Activated CD4-positive, alpha-beta memory T cell treated with anti-CD3 and anti-CD28 coated beads for 36 hours (primary cell): ENCODE measurements around the gene SRRM3. TPM values are rescaled to one million over a fixed set of nuclear protein-coding genes. Genes with fewer than 3 reads are reported as not detected.
"Not testable (repeated sequence)": the region's sequence is repeated elsewhere in the genome, so short reads cannot be mapped to it uniquely, and the experiment has no call there.

Source experiments
- CTCF ChIA-PET: fragments of 350-600 bp; sonication (Branson Sonifier 250); formaldehyde crosslinking; loops from one replicate; lab custom pipeline; 2021; ENCODE audit warnings: antibody characterized with exemption, inconsistent platforms; lab: Charles Lee
- POLR2A ChIA-PET: fragments of 350-600 bp; sonication (Branson Sonifier 250); formaldehyde crosslinking; loops from one replicate; lab custom pipeline; 2021; ENCODE audit warnings: antibody characterized with exemption; lab: Charles Lee
- DNase-seq: peaks from one replicate; pipeline ENCODE4 v3.0.0-alpha.2; 2020
- H3K27ac Mint-ChIP-seq: one replicate; pipeline ENCODE4 v1.8.0; 2021; ENCODE audit warnings: mixed read lengths
- H3K27me3 Mint-ChIP-seq: one replicate; pipeline ENCODE4 v1.8.0; 2021; ENCODE audit warnings: mixed read lengths
- H3K36me3 Mint-ChIP-seq: one replicate; pipeline ENCODE4 v1.8.0; 2021; ENCODE audit warnings: mixed read lengths
- H3K4me1 Mint-ChIP-seq: one replicate; pipeline ENCODE4 v1.8.0; 2021; ENCODE audit warnings: low read depth, mixed read lengths
- H3K4me3 Mint-ChIP-seq: one replicate; pipeline ENCODE4 v1.8.0; 2021; ENCODE audit warnings: mild to moderate bottlenecking, mixed read lengths
- H3K9me3 Mint-ChIP-seq: one replicate; pipeline ENCODE4 v1.8.0; 2021; ENCODE audit warnings: mixed read lengths
- intact Hi-C: fragments of 100-400 bp; cut with micrococcal nuclease; formaldehyde crosslinking; loops from one replicate; pipeline ENCODE4 v1.15.1; 2023
- total RNA-seq, 2 experiments: library from RNA; stranded (reverse); gene quantifications; one replicate each; pipeline ENCODE4 v1.2.3, GENCODE V29; 2021

The SRRM3 gene
- total RNA-seq, 2 experiments from 2014 or later = not detected

GRCh38 chr7:76220185-76221057, 18.7 kb downstream of the SRRM3 start:
- CTCF ChIA-PET = no interaction called here
- H3K27ac Mint-ChIP-seq = no peak overlapping the region
- H3K9me3 Mint-ChIP-seq = no peaks in the 10 kb centered on the region
- POLR2A ChIA-PET = no interaction called here
- no peaks in the 10 kb centered on the region for H3K36me3 Mint-ChIP-seq
- H3K4me1 Mint-ChIP-seq = no peaks in the 10 kb centered on the region
- peaks cover 45% of the 10 kb centered on the region for H3K27me3 Mint-ChIP-seq
- H3K4me3 Mint-ChIP-seq = no peak overlapping the region
- intact Hi-C loops = no loop called here
- no peak for DNase-seq

- Mint-ChIP-seq H3K36me3 (no peaks in the 10 kb centered on the region), H3K27me3 (peaks cover 46% of the 10 kb centered on the region), H3K9me3 (no peaks in the 10 kb centered on the region), H3K4me3 (no peak overlapping the region), H3K27ac (no peak overlapping the region), H3K4me1 (no peaks in the 10 kb centered on the region)
- intact Hi-C loops = no loop called here
- POLR2A ChIA-PET = no interaction called here
- no peak for DNase-seq
- CTCF ChIA-PET = interaction anchor here (0.6 kb wide), 1 partner anchor 92 kb away, joined by 4 read pairs; no protein-coding TSS in a partner anchor
These were observed 20.6 kb downstream of the SRRM3 start for GRCh38 chr7:76222333-76222732.

GRCh38 chr7:76222839-76223238, 21.1 kb downstream of the SRRM3 start:
- Mint-ChIP-seq H3K27me3 (peaks cover 45% of the 10 kb centered on the region), H3K27ac (no peak overlapping the region), H3K4me3 (no peak overlapping the region), H3K9me3 (no peaks in the 10 kb centered on the region), H3K36me3 (no peaks in the 10 kb centered on the region), H3K4me1 (no peaks in the 10 kb centered on the region)
- ChIA-PET CTCF (no interaction called here), POLR2A (no interaction called here)
- DNase-seq = no peak
- intact Hi-C loops = no loop called here

GRCh38 chr7:76223286-76223972, 21.7 kb downstream of the SRRM3 start:
- no peak for DNase-seq
- POLR2A ChIA-PET = no interaction called here
- CTCF ChIA-PET = no interaction called here
- H3K27me3 Mint-ChIP-seq = peaks cover 41% of the 10 kb centered on the region
- no peaks in the 10 kb centered on the region for H3K9me3 Mint-ChIP-seq
- H3K36me3 Mint-ChIP-seq = no peaks in the 10 kb centered on the region
- no peak overlapping the region for H3K27ac Mint-ChIP-seq
- intact Hi-C loops = no loop called here
- no peak overlapping the region for H3K4me3 Mint-ChIP-seq
- no peaks in the 10 kb centered on the region for H3K4me1 Mint-ChIP-seq

- Mint-ChIP-seq H3K4me3 (no peak overlapping the region), H3K27ac (no peak overlapping the region), H3K9me3 (no peaks in the 10 kb centered on the region), H3K4me1 (no peaks in the 10 kb centered on the region), H3K36me3 (no peaks in the 10 kb centered on the region), H3K27me3 (peaks cover 39% of the 10 kb centered on the region)
- DNase-seq = no peak
- ChIA-PET POLR2A (no interaction called here), CTCF (interaction anchor here (1.1 kb wide), 1 partner anchor 66 kb away, joined by 3 read pairs; no protein-coding TSS in a partner anchor)
- intact Hi-C loops = no loop called here
These were observed 23.0 kb downstream of the SRRM3 start for GRCh38 chr7:76224695-76225094.

GRCh38 chr7:76225379-76225778, 23.7 kb downstream of the SRRM3 start:
- intact Hi-C loops = no loop called here
- DNase-seq = peak; percentile 44
- ChIA-PET POLR2A (no interaction called here), CTCF (interaction anchor here (1.1 kb wide), 1 partner anchor 66 kb away, joined by 3 read pairs; no protein-coding TSS in a partner anchor)
- no peaks in the 10 kb centered on the region for H3K36me3 Mint-ChIP-seq
- H3K27ac Mint-ChIP-seq = no peak overlapping the region
- no peaks in the 10 kb centered on the region for H3K4me1 Mint-ChIP-seq
- H3K9me3 Mint-ChIP-seq = no peaks in the 10 kb centered on the region
- no peak overlapping the region for H3K4me3 Mint-ChIP-seq
- peaks cover 37% of the 10 kb centered on the region for H3K27me3 Mint-ChIP-seq

- intact Hi-C loops = no loop called here
- peaks cover 39% of the 10 kb centered on the region for H3K27me3 Mint-ChIP-seq
- DNase-seq = no peak
- no peaks in the 10 kb centered on the region for H3K9me3 Mint-ChIP-seq
- ChIA-PET POLR2A (no interaction called here), CTCF (no interaction called here)
- no peaks in the 10 kb centered on the region for H3K36me3 Mint-ChIP-seq
- H3K27ac Mint-ChIP-seq = no peak overlapping the region
- no peaks in the 10 kb centered on the region for H3K4me1 Mint-ChIP-seq
- no peak overlapping the region for H3K4me3 Mint-ChIP-seq
These were observed 24.3 kb downstream of the SRRM3 start for GRCh38 chr7:76225951-76226350.

- H3K4me1 Mint-ChIP-seq, DNase-seq, H3K27ac Mint-ChIP-seq, H3K4me3 Mint-ChIP-seq, intact Hi-C loops, H3K36me3 Mint-ChIP-seq, H3K9me3 Mint-ChIP-seq, POLR2A ChIA-PET, CTCF ChIA-PET: not testable (repeated sequence)
- H3K27me3 Mint-ChIP-seq = peaks cover 45% of the 10 kb centered on the region
These were observed 25.3 kb downstream of the SRRM3 start for GRCh38 chr7:76226878-76227423.

- H3K27me3 Mint-ChIP-seq = peaks cover 53% of the 10 kb centered on the region
- CTCF ChIA-PET = no interaction called here
These were observed 28.5 kb downstream of the SRRM3 start for GRCh38 chr7:76230214-76230613.

GRCh38 chr7:76231071-76231470, 29.4 kb downstream of the SRRM3 start:
- Mint-ChIP-seq H3K9me3 (no peaks in the 10 kb centered on the region), H3K27ac (no peak overlapping the region), H3K36me3 (no peaks in the 10 kb centered on the region), H3K4me1 (peaks cover 5% of the 10 kb centered on the region), H3K4me3 (no peak overlapping the region), H3K27me3 (peaks cover 53% of the 10 kb centered on the region)
- DNase-seq = no peak
- intact Hi-C loops = no loop called here
- ChIA-PET CTCF (interaction anchor here (1.0 kb wide), 1 partner anchor 60 kb away, joined by 4 read pairs; no protein-coding TSS in a partner anchor), POLR2A (no interaction called here)

More at GRCh38 chr7:76230214-76230613, 28.5 kb downstream of the SRRM3 start:
- H3K36me3 Mint-ChIP-seq = no peaks in the 10 kb centered on the region
- H3K27ac Mint-ChIP-seq = no peak overlapping the region
- peaks cover 5% of the 10 kb centered on the region for H3K4me1 Mint-ChIP-seq
- no peaks in the 10 kb centered on the region for H3K9me3 Mint-ChIP-seq
- H3K4me3 Mint-ChIP-seq = no peak overlapping the region
- POLR2A ChIA-PET = no interaction called here
- intact Hi-C loops = no loop called here
- DNase-seq = no peak

- DNase-seq = no peak
- Mint-ChIP-seq H3K4me3 (no peak overlapping the region), H3K36me3 (no peaks in the 10 kb centered on the region), H3K4me1 (peaks cover 5% of the 10 kb centered on the region), H3K27ac (no peak overlapping the region), H3K9me3 (no peaks in the 10 kb centered on the region), H3K27me3 (peaks cover 52% of the 10 kb centered on the region)
- intact Hi-C loops = no loop called here
- POLR2A ChIA-PET = no interaction called here
- CTCF ChIA-PET = interaction anchor here (1.0 kb wide), 1 partner anchor 60 kb away, joined by 4 read pairs; no protein-coding TSS in a partner anchor
These were observed 29.9 kb downstream of the SRRM3 start for GRCh38 chr7:76231583-76231982.

GRCh38 chr7:76232698-76233097, 31.0 kb downstream of the SRRM3 start:
- Mint-ChIP-seq H3K27ac (no peak overlapping the region), H3K27me3 (peaks cover 47% of the 10 kb centered on the region), H3K4me3 (no peak overlapping the region), H3K4me1 (peaks cover 5% of the 10 kb centered on the region), H3K9me3 (no peaks in the 10 kb centered on the region), H3K36me3 (no peaks in the 10 kb centered on the region)
- POLR2A ChIA-PET = no interaction called here
- intact Hi-C loops = no loop called here
- CTCF ChIA-PET = interaction anchor here (0.6 kb wide), 1 partner anchor 55 kb away, joined by 4 read pairs; no protein-coding TSS in a partner anchor
- DNase-seq = no peak
